ENCODE results near the gene TTLL10. TPM values are rescaled to one million over a fixed set of nuclear protein-coding genes. Genes with fewer than 3 reads are reported as not detected.
A peak's percentile ranks its signal among the peaks of the same experiment; 100 is the strongest.

TTLL10 gene
- polyA plus RNA-seq, 1 of the 3 experiments (the other 2 are of a cell fraction) = not detected

GRCh38 chr1:1199141-1199960 is 25.7 kb downstream of the TTLL10 start:
- Histone ChIP-seq H4K20me1 (ENCODE audit: insufficient read depth) (no peaks in the 10 kb centered on the region), H3K9me3 (no peaks in the 10 kb centered on the region), H3K27me3 (ENCODE audit: insufficient read depth) (no peaks in the 10 kb centered on the region), H2AFZ (ENCODE audit: low read depth) (no peak overlapping the region), H3F3A (replicated peaks; ENCODE audit: insufficient read depth) (no peaks in the 10 kb centered on the region), H3K79me2 (ENCODE audit: insufficient read depth) (no peaks in the 10 kb centered on the region), H3K4me3 (ENCODE audit: low read depth in 2 of 2, low read length in 1 of 2) (no peak overlapping the region), H3K9me2 (no peaks in the 10 kb centered on the region), H3K4me1 (ENCODE audit: control insufficient read depth in 1 of 2, insufficient read depth in 2 of 2, low read depth in 1 of 2, low read length in 1 of 2) (peaks cover 0 to 3% of the 10 kb centered on the region in 2 experiments; a peak in 1 of 4 replicates), H3K36me3 (replicated peaks in 1 of 2; ENCODE audit: control insufficient read depth in 1 of 2, insufficient read depth in 2 of 2, low read length in 1 of 2) (no peaks in the 10 kb centered on the region), H3K27ac (ENCODE audit: low read depth in 2 of 2, low read length in 1 of 2) (no peak overlapping the region), H3K4me2 (no peak overlapping the region), H3K9ac (no peak overlapping the region)
- TF ChIP-seq EZH2phosphoT487 (IDR thresholded peaks at IDR 0.05; ENCODE audit: borderline replicate concordance, low read depth) (no peak), GABPA (IDR thresholded peaks at IDR 0.05; ENCODE audit: low read depth) (no peak), SMC3 (IDR thresholded peaks at IDR 0.05; ENCODE audit: low read depth, low read length) (no peak), MAX (IDR thresholded peaks at IDR 0.05; ENCODE audit: low read depth) (no peak), JUND (IDR thresholded peaks at IDR 0.05) (no peak), GATA2 (CRISPR knock-in tag; IDR thresholded peaks at IDR 0.05) (no peak), MXI1 (IDR thresholded peaks at IDR 0.05; ENCODE audit: low read depth, low read length) (no peak), TEAD4 (IDR thresholded peaks at IDR 0.05; ENCODE audit: borderline replicate concordance, insufficient read depth) (no peak), FOSL2 (IDR thresholded peaks at IDR 0.05; ENCODE audit: borderline replicate concordance, low read depth) (no peak), POLR2AphosphoS5 (IDR thresholded peaks at IDR 0.05; ENCODE audit: low read depth, low read length) (no peak), IRF3 (IDR thresholded peaks at IDR 0.05; ENCODE audit: low read depth, low read length) (no peak), TCF12 (IDR thresholded peaks at IDR 0.05) (no peak), RXRA (IDR thresholded peaks at IDR 0.05; ENCODE audit: borderline replicate concordance, low read depth) (no peak), CHD2 (IDR thresholded peaks at IDR 0.05; ENCODE audit: low read length, partially characterized antibody) (no peak)
- 69% methylated on average over 10 of the region's 22 CpGs for WGBS (ENCODE audit: low lambda C conversion rate)
- DNase-seq = peak; percentile 39
- POLR2A ChIA-PET = no interaction called here
- CTCF ChIA-PET = interaction anchor here (1.0 to 2.2 kb wide), 2 partner anchors 77 to 92 kb away, joined by 3 to 5 read pairs; no protein-coding TSS in a partner anchor

GRCh38 chr1:1199961-1200875 is 26.5 kb downstream of the TTLL10 start:
- ChIA-PET CTCF (interaction anchor here (1.0 to 2.2 kb wide), 4 partner anchors 18 to 92 kb away, joined by 3 to 5 read pairs (median 3); no protein-coding TSS in a partner anchor), POLR2A (no interaction called here)
- Histone ChIP-seq H3F3A (replicated peaks; ENCODE audit: insufficient read depth) (no peaks in the 10 kb centered on the region), H3K9me3 (no peaks in the 10 kb centered on the region), H3K27ac (ENCODE audit: low read depth in 2 of 2, low read length in 1 of 2) (no peak overlapping the region), H3K4me1 (ENCODE audit: control insufficient read depth in 1 of 2, insufficient read depth in 2 of 2, low read depth in 1 of 2, low read length in 1 of 2) (peaks cover 0 to 3% of the 10 kb centered on the region in 2 experiments; a peak in 1 of 4 replicates), H3K9ac (no peak overlapping the region), H3K4me3 (ENCODE audit: low read depth in 2 of 2, low read length in 1 of 2) (no peak overlapping the region), H3K36me3 (replicated peaks in 1 of 2; ENCODE audit: control insufficient read depth in 1 of 2, insufficient read depth in 2 of 2, low read length in 1 of 2) (no peaks in the 10 kb centered on the region), H3K4me2 (no peak overlapping the region), H4K20me1 (ENCODE audit: insufficient read depth) (no peaks in the 10 kb centered on the region), H3K79me2 (ENCODE audit: insufficient read depth) (no peaks in the 10 kb centered on the region), H3K27me3 (ENCODE audit: insufficient read depth) (no peaks in the 10 kb centered on the region), H3K9me2 (no peaks in the 10 kb centered on the region), H2AFZ (ENCODE audit: low read depth) (no peak overlapping the region)
- DNase-seq = peak; percentile 56
- 57% methylated on average over 21 of the region's 31 CpGs for WGBS (ENCODE audit: low lambda C conversion rate)
- TF ChIP-seq, protein P1, sequence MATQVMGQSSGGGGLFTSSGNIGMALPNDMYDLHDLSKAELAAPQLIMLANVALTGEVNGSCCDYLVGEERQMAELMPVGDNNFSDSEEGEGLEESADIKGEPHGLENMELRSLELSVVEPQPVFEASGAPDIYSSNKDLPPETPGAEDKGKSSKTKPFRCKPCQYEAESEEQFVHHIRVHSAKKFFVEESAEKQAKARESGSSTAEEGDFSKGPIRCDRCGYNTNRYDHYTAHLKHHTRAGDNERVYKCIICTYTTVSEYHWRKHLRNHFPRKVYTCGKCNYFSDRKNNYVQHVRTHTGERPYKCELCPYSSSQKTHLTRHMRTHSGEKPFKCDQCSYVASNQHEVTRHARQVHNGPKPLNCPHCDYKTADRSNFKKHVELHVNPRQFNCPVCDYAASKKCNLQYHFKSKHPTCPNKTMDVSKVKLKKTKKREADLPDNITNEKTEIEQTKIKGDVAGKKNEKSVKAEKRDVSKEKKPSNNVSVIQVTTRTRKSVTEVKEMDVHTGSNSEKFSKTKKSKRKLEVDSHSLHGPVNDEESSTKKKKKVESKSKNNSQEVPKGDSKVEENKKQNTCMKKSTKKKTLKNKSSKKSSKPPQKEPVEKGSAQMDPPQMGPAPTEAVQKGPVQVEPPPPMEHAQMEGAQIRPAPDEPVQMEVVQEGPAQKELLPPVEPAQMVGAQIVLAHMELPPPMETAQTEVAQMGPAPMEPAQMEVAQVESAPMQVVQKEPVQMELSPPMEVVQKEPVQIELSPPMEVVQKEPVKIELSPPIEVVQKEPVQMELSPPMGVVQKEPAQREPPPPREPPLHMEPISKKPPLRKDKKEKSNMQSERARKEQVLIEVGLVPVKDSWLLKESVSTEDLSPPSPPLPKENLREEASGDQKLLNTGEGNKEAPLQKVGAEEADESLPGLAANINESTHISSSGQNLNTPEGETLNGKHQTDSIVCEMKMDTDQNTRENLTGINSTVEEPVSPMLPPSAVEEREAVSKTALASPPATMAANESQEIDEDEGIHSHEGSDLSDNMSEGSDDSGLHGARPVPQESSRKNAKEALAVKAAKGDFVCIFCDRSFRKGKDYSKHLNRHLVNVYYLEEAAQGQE (IDR thresholded peaks at IDR 0.05; ENCODE audit: low read depth, low read length) = no peak
- TF ChIP-seq YY1 (IDR thresholded peaks at IDR 0.05; ENCODE audit: low read depth) (no peak), EZH2phosphoT487 (IDR thresholded peaks at IDR 0.05; ENCODE audit: borderline replicate concordance, low read depth) (no peak), TEAD4 (IDR thresholded peaks at IDR 0.05; ENCODE audit: borderline replicate concordance, insufficient read depth) (no peak), GATA2 (CRISPR knock-in tag; IDR thresholded peaks at IDR 0.05) (no peak), TAF1 (IDR thresholded peaks at IDR 0.05; ENCODE audit: borderline replicate concordance, low read depth, low read length) (no peak), EP300 (IDR thresholded peaks at IDR 0.05; ENCODE audit: borderline replicate concordance in 1 of 2, low read depth in 1 of 2, low read length in 1 of 2) (no peak), IRF3 (IDR thresholded peaks at IDR 0.05; ENCODE audit: low read depth, low read length) (no peak)

Measured in SK-N-SH (cell line).